SK-N-MC (cell line): ENCODE measurements around the gene DDC.

Experiments
- EZH2 ChIP-seq: fragments of 200-600 bp; sonication (generic); IDR thresholded peaks from one replicate; pipeline ENCODE4 v1.6.1; 2017; ENCODE audit warnings: antibody characterized with exemption
- FOXP2 ChIP-seq: optimal IDR thresholded peaks from 2 replicates; pipeline ENCODE3; 2011; ENCODE audit warnings: mild to moderate bottlenecking, moderate library complexity; ENCODE audit not compliant: insufficient read depth; ENCODE audit errors: extremely low read length, control extremely low read depth
- POLR2AphosphoS5 ChIP-seq: IDR thresholded peaks from 2 replicates; pipeline ENCODE4 v1.6.1; 2012; ENCODE audit warnings: mild to moderate bottlenecking, low read depth, low read length, borderline replicate concordance

DNA sequence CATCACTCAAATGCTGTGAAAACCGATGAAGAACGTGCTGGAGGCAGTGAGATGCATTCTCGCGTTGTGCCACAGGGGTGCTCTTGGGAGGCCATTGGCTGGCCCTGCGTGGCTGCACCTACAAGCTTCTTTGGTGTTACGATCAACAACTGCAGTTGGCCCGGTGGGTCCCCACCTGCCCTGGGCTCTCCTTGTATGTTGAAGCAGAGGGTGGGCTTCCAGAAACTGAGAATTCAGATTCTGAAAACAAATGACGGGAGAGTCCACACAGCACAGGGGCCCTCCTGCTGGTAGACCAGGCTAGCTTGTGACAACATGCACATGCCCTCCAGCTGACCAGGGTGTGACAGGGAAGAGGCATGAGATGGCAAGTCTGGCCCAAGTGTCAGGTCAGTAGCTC lies 23.7 kb upstream of the DDC start:
- TF ChIP-seq EZH2: no peak
- no peak for TF ChIP-seq POLR2AphosphoS5
- no peak for TF ChIP-seq FOXP2
